ENCODE results near the gene RALA.

- TF ChIP-seq CTCF (IDR thresholded peaks at IDR 0.05 in 2 of 3, conservative IDR thresholded peaks at IDR 0.05 in 1 of 3; ENCODE audit: borderline replicate concordance in 1 of 3, insufficient read depth in 1 of 3, low read depth in 2 of 3, low read length in 2 of 3) (no peak), ATF3 (IDR thresholded peaks at IDR 0.05) (no peak), POLR2AphosphoS5 (IDR thresholded peaks at IDR 0.05; ENCODE audit: low read depth, low read length) (no peak), POLR2A (IDR thresholded peaks at IDR 0.05; ENCODE audit: borderline replicate concordance, extremely low read depth, insufficient read depth, insufficient read length) (no peak), SIN3A (IDR thresholded peaks at IDR 0.05; ENCODE audit: low read depth) (no peak), EGR1 (IDR thresholded peaks at IDR 0.05; ENCODE audit: low read depth) (no peak), EZH2 (IDR thresholded peaks at IDR 0.05) (no peak), CEBPB (IDR thresholded peaks at IDR 0.05; ENCODE audit: low read depth) (no peak)
Measured at GRCh38 chr7:39749717-39750116, 126.3 kb downstream of the RALA start.
